Esophagus squamous epithelium (tissue), 5 donors: Measurements from ENCODE around the gene TNP2. TPM values are rescaled to one million over a fixed set of nuclear protein-coding genes. Genes with fewer than 3 reads are reported as not detected.
A peak's percentile ranks its signal among the peaks of the same experiment; 100 is the strongest.

Experiments
- DNase-seq: peaks from one replicate; lab custom pipeline; 2025; lab: John Stamatoyannopoulos, UW
- H3K27ac ChIP-seq, 4 donors: fragments of 200-600 bp; sonication (generic); one replicate each; pipeline ENCODE4 v1.5.1; 2016 to 2019; ENCODE audit warnings: mild to moderate bottlenecking in 1 of 4
- H3K27me3 ChIP-seq, 4 donors: fragments of 200-600 bp; sonication (generic); 1 replicate in 3 of 4; 2 replicates in 1 of 4; pipeline versions ENCODE4 v1.5.1 to v1.6.0; 2017 to 2021; ENCODE audit warnings: antibody characterized with exemption in 1 of 4
- H3K36me3 ChIP-seq, 3 donors: fragments of 200-600 bp; sonication (generic); one replicate each; pipeline ENCODE4 v1.5.1; 2016 to 2019
- H3K4me1 ChIP-seq, 3 donors: fragments of 200-600 bp; sonication (generic); one replicate each; pipeline ENCODE4 v1.5.1; 2017 to 2019
- H3K4me3 ChIP-seq, 4 donors: fragments of 200-600 bp; sonication (generic); 1 replicate in 3 of 4; 2 replicates in 1 of 4; pipeline ENCODE4 v1.5.1; 2016 to 2019; ENCODE audit warnings: mild to moderate bottlenecking in 2 of 4, moderate library complexity in 1 of 4
- H3K9me3 ChIP-seq, 3 donors: fragments of 200-600 bp; sonication (generic); one replicate each; pipeline ENCODE4 v1.5.1; 2016 to 2019
- CTCF ChIP-seq, 6 experiments: fragments of 450-650 bp in 4 of 6; fragments of 200-600 bp in 2 of 6; sonication (generic) in 2 of 6; IDR thresholded peaks; one replicate each; pipeline ENCODE4 v1.5.1; 2016 to 2019; ENCODE audit warnings: antibody characterized with exemption in 6 of 6, mild to moderate bottlenecking in 4 of 6, moderate library complexity in 4 of 6
- POLR2A ChIP-seq, 4 donors: fragments of 450-650 bp; IDR thresholded peaks; one replicate each; pipeline ENCODE4 v1.6.1; 2017; ENCODE audit warnings: antibody characterized with exemption in 4 of 4, mild to moderate bottlenecking in 4 of 4, moderate library complexity in 3 of 4
- WGBS, 2 donors: methylation state at CpG; one replicate each; pipeline ENCODE4 v1.1.5; 2018; 5-methylcytosine and 5-hydroxymethylcytosine counted together
- intact Hi-C: fragments of 100-400 bp; cut with DNase I; formaldehyde crosslinking; loops from one replicate; pipeline ENCODE4 v1.15.0; 2022
- total RNA-seq, 4 donors: library from RNA; depleted of rRNA; stranded (reverse); fragments of >200 nt; gene quantifications; one replicate each; pipeline ENCODE4 v1.1.0, GENCODE V29; 2016
- donor health status: DM: yes; HTN: yes; CAD: no.

Gene TNP2
- total RNA-seq, 4 donors from 2014 or later, result not detected

GRCh38 chr16:11259655-11260595 is 9.2 kb downstream of the TNP2 start:
- Histone ChIP-seq H3K9me3 (no peaks in the 10 kb centered on the region), H3K4me1 (peaks cover 16 to 37% (median 24%) of the 10 kb centered on the region in 3 donors), H3K4me3 (no peak overlapping the region), H3K27ac (no peak overlapping the region), H3K27me3 (peaks cover 0 to 3% (median 0%) of the 10 kb centered on the region in 4 donors), H3K36me3 (no peaks in the 10 kb centered on the region)
- TF ChIP-seq POLR2A (IDR thresholded peaks at IDR 0.05), result no peak
- TF ChIP-seq CTCF (IDR thresholded peaks at IDR 0.05), result no peak
- no peak for DNase-seq
- WGBS, 2 donors, result 85 to 86% methylated on average over 8 to 11 of the region's 12 CpGs
- intact Hi-C loops, result loop anchor here (5.0 to 10.0 kb wide), 2 partner anchors 95 to 288 kb away; no protein-coding TSS in a partner anchor

- DNase-seq, result no peak
- no peaks in the 10 kb centered on the region for H3K9me3 ChIP-seq
- WGBS, 2 donors, result 37 to 53% methylated on average over 8 of the region's 15 CpGs
- peak overlapping the region in 2 of 4 donors; percentile 13 to 48 for H3K4me3 ChIP-seq
- TF ChIP-seq CTCF (IDR thresholded peaks at IDR 0.05) (no peak), POLR2A (IDR thresholded peaks at IDR 0.05) (no peak)
- peak overlapping the region in 2 of 4 donors; percentile 36 to 59 for H3K27ac ChIP-seq
- H3K27me3 ChIP-seq, result peaks cover 0 to 12% (median 0%) of the 10 kb centered on the region in 4 donors
- intact Hi-C loops, result loop anchor here (5.0 to 10.0 kb wide), 2 partner anchors 96 to 287 kb away; no protein-coding TSS in a partner anchor
- H3K4me1 ChIP-seq, result peaks cover 20 to 48% (median 29%) of the 10 kb centered on the region in 3 donors
- no peaks in the 10 kb centered on the region for H3K36me3 ChIP-seq
These were observed 10.3 kb downstream of the TNP2 start for GRCh38 chr16:11258553-11259492.

GRCh38 chr16:11257131-11257938 is 11.8 kb downstream of the TNP2 start:
- H3K36me3 ChIP-seq, result no peaks in the 10 kb centered on the region
- intact Hi-C loops, result loop anchor here (5.0 to 10.0 kb wide), 2 partner anchors 97 to 285 kb away; no protein-coding TSS in a partner anchor

More at GRCh38 chr16:11257131-11257938, 11.8 kb downstream of the TNP2 start:
- Histone ChIP-seq H3K27me3 (peaks cover 0 to 17% (median 0%) of the 10 kb centered on the region in 4 donors), H3K27ac (peak overlapping the region; percentile 97 to 98 (median 97)), H3K9me3 (no peaks in the 10 kb centered on the region), H3K4me1 (peaks cover 29 to 63% (median 29%) of the 10 kb centered on the region in 3 donors), H3K4me3 (peak overlapping the region; percentile 71 to 92 (median 80))
- TF ChIP-seq CTCF (IDR thresholded peaks at IDR 0.05) (peak; percentile 56 to 85 (median 71)), POLR2A (IDR thresholded peaks at IDR 0.05) (no peak)
- 11 to 29% methylated on average over 5 to 18 of the region's 21 CpGs for WGBS, 2 donors
- DNase-seq, result no peak
